Testis (tissue), 2 donors: Measurements from ENCODE around the gene ARHGEF28.

ENCODE experiments used
- POLR2A ChIP-seq: fragments of 450-650 bp; IDR thresholded peaks from one replicate; pipeline ENCODE4 v1.6.1; 2017; ENCODE audit warnings: antibody characterized with exemption, mild to moderate bottlenecking, moderate library complexity
- TF ChIP-seq, protein P1 (sequence below), 3 experiments: fragments of 450-650 bp in 2 of 3; fragments of 200-600 bp in 1 of 3; sonication (generic) in 1 of 3; IDR thresholded peaks; one replicate each; pipeline ENCODE4 v1.5.1; 2016 to 2019; ENCODE audit warnings: antibody characterized with exemption in 3 of 3, mild to moderate bottlenecking in 2 of 3, moderate library complexity in 1 of 3

DNA sequence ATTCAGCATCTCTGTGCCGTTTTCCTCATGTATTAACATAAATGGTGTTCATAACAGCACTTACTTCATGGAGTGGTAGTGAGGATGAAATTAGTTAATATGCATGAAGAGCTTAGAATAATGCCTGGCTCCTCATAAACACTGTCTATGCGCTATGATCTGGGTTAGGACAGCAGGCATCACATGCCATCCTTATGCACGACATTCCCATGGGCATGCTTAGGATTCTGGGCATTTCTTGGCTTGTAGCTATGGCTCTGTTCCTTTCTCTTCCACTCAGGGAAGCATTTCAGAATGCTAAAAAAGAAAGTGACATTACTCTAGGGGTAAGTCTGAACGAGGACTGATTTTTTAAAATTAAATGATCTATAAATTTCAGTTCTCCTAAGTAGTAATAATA, 349.8 kb downstream of the ARHGEF28 start:
- TF ChIP-seq, protein P1, sequence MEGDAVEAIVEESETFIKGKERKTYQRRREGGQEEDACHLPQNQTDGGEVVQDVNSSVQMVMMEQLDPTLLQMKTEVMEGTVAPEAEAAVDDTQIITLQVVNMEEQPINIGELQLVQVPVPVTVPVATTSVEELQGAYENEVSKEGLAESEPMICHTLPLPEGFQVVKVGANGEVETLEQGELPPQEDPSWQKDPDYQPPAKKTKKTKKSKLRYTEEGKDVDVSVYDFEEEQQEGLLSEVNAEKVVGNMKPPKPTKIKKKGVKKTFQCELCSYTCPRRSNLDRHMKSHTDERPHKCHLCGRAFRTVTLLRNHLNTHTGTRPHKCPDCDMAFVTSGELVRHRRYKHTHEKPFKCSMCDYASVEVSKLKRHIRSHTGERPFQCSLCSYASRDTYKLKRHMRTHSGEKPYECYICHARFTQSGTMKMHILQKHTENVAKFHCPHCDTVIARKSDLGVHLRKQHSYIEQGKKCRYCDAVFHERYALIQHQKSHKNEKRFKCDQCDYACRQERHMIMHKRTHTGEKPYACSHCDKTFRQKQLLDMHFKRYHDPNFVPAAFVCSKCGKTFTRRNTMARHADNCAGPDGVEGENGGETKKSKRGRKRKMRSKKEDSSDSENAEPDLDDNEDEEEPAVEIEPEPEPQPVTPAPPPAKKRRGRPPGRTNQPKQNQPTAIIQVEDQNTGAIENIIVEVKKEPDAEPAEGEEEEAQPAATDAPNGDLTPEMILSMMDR (IDR thresholded peaks at IDR 0.05): no peak
- TF ChIP-seq POLR2A: no peak
